SK-N-MC (cell line): ENCODE measurements around the gene SNRPA.

Experiments used
- DNase-seq: peaks from one replicate; pipeline ENCODE4 v3.0.0-alpha.2; 2011; ENCODE audit warnings: low read depth, low spot score
- H3K27ac ChIP-seq: fragments of 200-600 bp; sonication (generic); 2 replicates; pipeline ENCODE4 v1.5.1; 2016; ENCODE audit warnings: mixed run types
- H3K36me3 ChIP-seq: fragments of 200-600 bp; sonication (generic); 2 replicates; pipeline ENCODE4 v1.6.1; 2017; ENCODE audit warnings: antibody characterized with exemption, low read length, mixed read lengths; ENCODE audit not compliant: insufficient read depth
- H3K4me3 ChIP-seq: fragments of 200-600 bp; sonication (generic); 2 replicates; pipeline ENCODE4 v1.5.1; 2016
- H3K9ac ChIP-seq: fragments of 200-600 bp; sonication (generic); 2 replicates; pipeline ENCODE4 v1.8.0; 2017; ENCODE audit warnings: mixed run types, mixed read lengths; ENCODE audit not compliant: insufficient read length
- H3K9me3 ChIP-seq: fragments of 200-600 bp; sonication (generic); 2 replicates; pipeline ENCODE4 v1.6.1; 2017; ENCODE audit warnings: low read depth, mild to moderate bottlenecking, antibody characterized with exemption, low read length, moderate library complexity, mixed read lengths
- EZH2 ChIP-seq: fragments of 200-600 bp; sonication (generic); IDR thresholded peaks from one replicate; pipeline ENCODE4 v1.6.1; 2017; ENCODE audit warnings: antibody characterized with exemption
- FOXP2 ChIP-seq: optimal IDR thresholded peaks from 2 replicates; pipeline ENCODE3; 2011; ENCODE audit warnings: mild to moderate bottlenecking, moderate library complexity; ENCODE audit not compliant: insufficient read depth; ENCODE audit errors: extremely low read length, control extremely low read depth
- POLR2AphosphoS5 ChIP-seq: IDR thresholded peaks from 2 replicates; pipeline ENCODE4 v1.6.1; 2012; ENCODE audit warnings: mild to moderate bottlenecking, low read depth, low read length, borderline replicate concordance

The SNRPA gene

GRCh38 chr19:40733149-40733548, 17.9 kb upstream of the SNRPA start:
- peaks cover 35% of the 10 kb centered on the region for H3K36me3 ChIP-seq
- TF ChIP-seq EZH2, result no peak
- no peak for TF ChIP-seq POLR2AphosphoS5
- no peak for TF ChIP-seq FOXP2
- H3K27ac ChIP-seq, result no peak overlapping the region
- no peak overlapping the region for H3K4me3 ChIP-seq
- no peak for DNase-seq
- H3K9ac ChIP-seq, result no peak overlapping the region
- no peaks in the 10 kb centered on the region for H3K9me3 ChIP-seq

- no peak for DNase-seq
- H3K27ac ChIP-seq, result no peak overlapping the region
- no peak for TF ChIP-seq FOXP2
- TF ChIP-seq POLR2AphosphoS5, result no peak
- no peak for TF ChIP-seq EZH2
- no peak overlapping the region for H3K9ac ChIP-seq
- peaks cover 35% of the 10 kb centered on the region for H3K36me3 ChIP-seq
- H3K4me3 ChIP-seq, result no peak overlapping the region
- no peaks in the 10 kb centered on the region for H3K9me3 ChIP-seq
Observed at GRCh38 chr19:40735013-40735771, 15.8 kb upstream of the SNRPA start.

GRCh38 chr19:40736661-40737060, 14.3 kb upstream of the SNRPA start:
- Histone ChIP-seq H3K9me3 (no peaks in the 10 kb centered on the region), H3K27ac (no peak overlapping the region), H3K9ac (no peak overlapping the region), H3K4me3 (no peak overlapping the region), H3K36me3 (peaks cover 26% of the 10 kb centered on the region)
- TF ChIP-seq EZH2 (no peak), FOXP2 (no peak), POLR2AphosphoS5 (no peak)
- DNase-seq, result no peak

DNA sequence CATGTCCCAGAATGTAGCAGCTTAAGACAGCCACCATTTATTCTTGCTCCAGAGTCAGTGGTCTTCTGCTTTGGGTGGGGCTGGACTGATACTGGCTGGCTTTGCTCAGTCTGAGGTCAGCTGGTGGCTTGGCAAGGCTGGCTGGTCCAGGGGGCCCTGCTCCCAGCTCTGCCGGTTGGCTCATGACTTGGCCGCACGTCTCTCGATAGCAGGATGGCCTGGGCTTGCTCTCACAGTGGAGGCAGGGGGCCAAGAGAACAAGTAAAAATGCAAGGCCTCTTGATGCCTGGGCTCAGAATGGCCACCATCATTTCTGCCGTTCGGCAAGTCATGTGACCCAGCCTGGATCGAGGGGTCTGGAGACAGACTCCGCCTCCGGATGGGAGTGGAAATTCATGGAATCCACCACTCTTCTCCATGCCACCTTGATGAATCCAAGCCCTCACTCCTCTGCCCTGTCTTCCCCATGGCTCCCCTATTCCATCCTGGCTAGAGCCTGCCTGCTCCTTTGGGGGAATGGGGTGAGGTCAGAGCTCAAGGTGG, 13.8 kb upstream of the SNRPA start:
- H3K36me3 ChIP-seq, result peaks cover 26% of the 10 kb centered on the region
- no peak overlapping the region for H3K9ac ChIP-seq
- no peak overlapping the region for H3K4me3 ChIP-seq
- no peak for TF ChIP-seq FOXP2
- no peak for TF ChIP-seq POLR2AphosphoS5
- no peak for TF ChIP-seq EZH2
- H3K9me3 ChIP-seq, result no peaks in the 10 kb centered on the region
- DNase-seq, result no peak
- no peak overlapping the region for H3K27ac ChIP-seq

DNA sequence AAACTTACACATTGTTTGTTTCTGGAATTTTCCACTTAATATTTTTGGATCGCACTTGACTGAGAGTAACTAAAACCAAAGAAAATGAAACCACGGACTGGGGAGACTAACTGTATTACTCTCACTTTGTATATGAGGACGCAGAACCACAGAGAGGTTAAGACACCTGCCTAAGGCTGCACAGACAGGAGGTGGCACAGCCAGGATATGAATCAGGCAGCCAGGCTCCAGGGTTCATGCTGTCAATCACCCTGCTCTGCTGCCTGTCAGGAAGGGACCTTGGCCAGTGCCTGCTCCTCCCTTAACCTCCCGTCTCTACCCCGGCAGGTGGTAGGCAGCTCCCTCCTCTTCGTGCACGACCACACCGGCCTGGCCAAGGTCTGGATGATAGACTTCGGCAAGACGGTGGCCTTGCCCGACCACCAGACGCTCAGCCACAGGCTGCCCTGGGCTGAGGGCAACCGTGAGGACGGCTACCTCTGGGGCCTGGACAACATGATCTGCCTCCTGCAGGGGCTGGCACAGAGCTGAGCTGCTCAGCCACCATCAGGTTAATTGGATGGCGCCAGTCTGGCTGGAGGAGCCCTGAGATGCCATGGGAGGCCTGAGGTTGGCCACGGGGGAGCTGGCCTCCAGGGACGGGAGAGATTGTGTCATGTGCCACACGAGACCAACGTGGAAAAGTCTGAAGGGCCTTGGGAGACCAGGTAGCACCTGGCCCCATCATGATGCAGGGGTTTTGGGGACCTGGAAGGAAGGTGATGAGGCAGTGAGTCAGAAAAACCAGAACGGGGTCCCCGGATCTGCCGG, 11.8 kb upstream of the SNRPA start:
- Histone ChIP-seq H3K4me3 (no peak overlapping the region), H3K9ac (no peak overlapping the region), H3K36me3 (peaks cover 16% of the 10 kb centered on the region), H3K9me3 (no peaks in the 10 kb centered on the region), H3K27ac (no peak overlapping the region)
- no peak for DNase-seq
- no peak for TF ChIP-seq FOXP2
- TF ChIP-seq POLR2AphosphoS5, result no peak
- no peak for TF ChIP-seq EZH2

DNA sequence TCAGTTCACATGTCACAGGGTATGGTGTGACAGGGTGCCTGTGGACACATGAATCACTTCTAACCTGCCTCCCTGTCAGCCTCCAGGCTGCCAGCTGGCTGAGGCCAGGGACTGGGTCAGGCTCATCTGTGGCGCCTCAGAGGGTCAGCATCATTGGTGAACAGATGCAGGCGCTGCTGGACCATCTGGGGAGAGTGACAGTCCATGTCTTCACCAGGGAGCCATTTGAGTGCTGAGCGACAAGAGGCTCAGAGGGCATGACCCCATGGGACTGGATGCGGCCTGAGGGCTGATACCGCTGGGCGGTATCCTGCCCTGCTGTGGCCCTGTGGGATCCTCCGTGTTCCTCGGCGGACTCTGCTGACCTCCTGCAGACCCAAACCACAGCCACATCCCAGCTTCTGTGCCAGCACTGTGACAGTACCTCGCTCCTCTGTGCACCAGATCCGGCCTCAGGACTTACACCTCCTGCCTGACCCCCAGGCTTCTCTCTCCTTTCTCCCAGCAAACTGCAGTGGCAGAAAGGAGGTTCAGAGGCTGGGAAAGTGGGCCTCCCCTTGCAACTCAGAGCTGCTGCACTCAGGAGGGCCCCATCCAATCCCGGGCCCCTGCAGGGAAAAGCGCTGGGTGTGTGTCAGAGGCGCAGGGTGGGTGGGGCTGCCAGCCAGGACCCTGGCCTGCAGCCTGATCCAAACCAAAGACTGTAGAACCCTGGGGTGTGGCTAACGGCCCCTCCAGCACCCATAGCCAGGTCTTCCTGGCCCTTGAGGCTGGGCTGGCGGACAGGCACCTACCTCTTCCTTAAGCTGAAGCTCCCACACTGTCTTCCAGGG, 10.9 kb upstream of the SNRPA start:
- Histone ChIP-seq H3K9ac (no peak overlapping the region), H3K4me3 (no peak overlapping the region), H3K27ac (peak overlapping the region; percentile 36; the same call in 1 of the 2 replicates), H3K9me3 (no peaks in the 10 kb centered on the region), H3K36me3 (peaks cover 15% of the 10 kb centered on the region)
- TF ChIP-seq FOXP2 (no peak), EZH2 (no peak), POLR2AphosphoS5 (no peak)
- DNase-seq, result no peak

GRCh38 chr19:40740747-40741146, 10.3 kb upstream of the SNRPA start:
- H3K9ac ChIP-seq, result no peak overlapping the region
- TF ChIP-seq POLR2AphosphoS5 (no peak), EZH2 (no peak), FOXP2 (no peak)
- peaks cover 9% of the 10 kb centered on the region for H3K36me3 ChIP-seq
- no peak overlapping the region for H3K4me3 ChIP-seq
- DNase-seq, result no peak
- H3K9me3 ChIP-seq, result no peaks in the 10 kb centered on the region
- peak overlapping the region; percentile 36; the same call in 1 of the 2 replicates for H3K27ac ChIP-seq
